GM18858 (cell line): ENCODE measurements around the gene SOWAHA.
A peak's percentile ranks its signal among the peaks of the same experiment; 100 is the strongest.

Experiments used
- ATAC-seq: cut with Tn5 transposase; IDR thresholded peaks from one replicate; pipeline ENCODE4 v1.9.1; 2021; ENCODE audit not compliant: unreplicated experiment

Gene SOWAHA

GRCh38 chr5:132812781-132813598 lies at the start of gene SOWAHA:
TSS of gene SOWAHA (plus strand) at chr5:132813302. CDS start at chr5:132813622, 320 bp downstream.
- ATAC-seq, result no peak

DNA sequence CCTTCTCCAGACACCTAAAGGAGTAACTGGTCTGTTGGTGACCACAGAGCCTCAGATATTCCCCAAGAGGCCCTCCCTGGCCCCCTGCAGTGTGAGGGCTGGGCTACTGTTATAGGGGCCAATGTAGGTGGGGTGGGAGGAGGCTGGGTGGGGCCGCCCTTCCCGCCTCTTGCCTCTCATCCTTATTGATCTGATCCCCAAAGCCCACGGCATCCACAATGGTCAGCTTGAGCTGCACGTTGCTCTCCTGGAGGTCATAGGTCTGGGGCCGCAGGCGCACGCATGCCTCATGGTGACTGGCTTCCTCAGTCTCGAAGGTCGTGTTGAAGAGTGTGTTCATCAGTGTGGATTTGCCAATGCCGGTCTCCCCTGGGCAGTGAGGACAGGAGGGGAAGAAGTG lies 49.1 kb upstream of the SOWAHA start:
- no peak for ATAC-seq

DNA sequence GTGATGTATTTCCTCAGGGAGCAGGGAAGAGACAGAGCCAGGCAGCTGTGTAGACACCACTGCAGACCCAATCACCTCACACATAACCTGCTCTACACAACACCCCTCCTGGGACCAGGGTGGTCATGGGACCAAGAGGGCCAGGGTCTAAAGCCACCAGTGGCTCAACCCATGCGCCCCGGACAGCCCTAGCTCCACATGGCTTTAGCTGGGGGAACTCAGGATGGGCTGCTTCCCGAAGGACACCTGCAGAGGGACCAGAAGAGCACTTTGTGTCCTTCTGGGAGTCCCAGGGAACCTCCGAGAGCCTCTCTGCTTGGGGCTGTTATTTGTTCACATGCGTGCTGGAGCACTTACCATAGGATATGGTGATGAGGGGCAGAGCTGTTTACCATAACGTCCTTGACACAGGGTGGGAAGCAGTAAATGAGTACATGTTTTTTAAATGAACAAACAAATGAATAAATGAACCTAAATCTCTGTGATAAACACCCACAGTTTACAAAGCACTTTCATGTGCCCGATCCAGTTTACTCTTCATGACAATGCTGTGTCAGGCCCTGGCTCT lies 48.3 kb upstream of the SOWAHA start:
- ATAC-seq, result no peak

GRCh38 chr5:132765311-132766019 lies 47.6 kb upstream of the SOWAHA start:
- no peak for ATAC-seq

- ATAC-seq, result no peak
These were observed 46.9 kb upstream of the SOWAHA start for GRCh38 chr5:132766020-132766805.

DNA sequence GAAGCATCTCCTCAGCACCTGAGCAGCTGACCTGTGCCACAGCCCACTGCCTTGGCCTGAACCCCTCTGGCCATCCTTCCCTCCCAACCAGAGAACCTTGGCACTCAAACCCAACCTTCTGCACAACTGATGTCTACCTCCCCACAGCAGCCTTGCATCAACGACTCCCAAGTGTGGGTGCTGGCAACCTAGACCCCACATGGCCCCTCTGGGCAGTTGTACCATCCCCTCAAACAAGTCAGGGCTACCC lies 46.4 kb upstream of the SOWAHA start:
- no peak for ATAC-seq

DNA sequence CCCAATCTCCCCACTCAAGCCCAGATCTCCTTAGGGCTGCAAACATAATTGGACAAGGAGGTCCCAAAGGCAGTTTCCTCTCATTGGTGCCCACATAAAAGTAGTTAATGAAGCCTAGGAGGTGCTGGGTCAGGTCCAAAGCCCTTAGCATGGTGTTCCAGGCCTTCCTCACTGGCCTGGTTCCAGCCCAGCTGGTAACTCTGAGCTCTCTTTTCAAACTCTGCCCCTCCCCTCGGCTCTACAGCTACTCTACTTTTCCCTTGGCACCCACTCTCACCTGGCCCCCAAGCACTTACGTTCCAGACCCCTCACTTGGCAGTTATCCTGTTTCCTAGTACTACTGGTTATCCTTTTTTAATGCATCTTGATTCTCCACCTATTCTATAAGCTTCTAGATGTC lies 46.0 kb upstream of the SOWAHA start:
- no peak for ATAC-seq

DNA sequence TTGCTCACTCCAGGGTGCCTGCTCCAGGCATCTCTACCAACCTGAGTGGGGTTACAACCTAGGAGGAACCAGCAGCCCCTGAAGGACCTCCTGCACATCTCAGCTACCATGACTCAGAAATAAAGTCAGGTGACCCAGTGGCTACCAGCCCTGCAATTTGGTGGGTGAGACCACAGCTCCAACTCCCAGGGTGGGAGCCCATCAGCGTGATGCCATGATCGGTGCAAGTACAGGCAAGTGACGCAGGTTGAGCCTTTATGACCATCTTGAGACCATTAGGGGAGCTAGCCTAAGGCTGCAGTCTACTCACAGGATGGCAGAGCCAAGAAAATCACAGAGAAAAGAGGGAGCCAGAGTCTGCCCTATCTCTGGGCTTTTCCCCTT lies 44.6 kb upstream of the SOWAHA start:
- no peak for ATAC-seq

DNA sequence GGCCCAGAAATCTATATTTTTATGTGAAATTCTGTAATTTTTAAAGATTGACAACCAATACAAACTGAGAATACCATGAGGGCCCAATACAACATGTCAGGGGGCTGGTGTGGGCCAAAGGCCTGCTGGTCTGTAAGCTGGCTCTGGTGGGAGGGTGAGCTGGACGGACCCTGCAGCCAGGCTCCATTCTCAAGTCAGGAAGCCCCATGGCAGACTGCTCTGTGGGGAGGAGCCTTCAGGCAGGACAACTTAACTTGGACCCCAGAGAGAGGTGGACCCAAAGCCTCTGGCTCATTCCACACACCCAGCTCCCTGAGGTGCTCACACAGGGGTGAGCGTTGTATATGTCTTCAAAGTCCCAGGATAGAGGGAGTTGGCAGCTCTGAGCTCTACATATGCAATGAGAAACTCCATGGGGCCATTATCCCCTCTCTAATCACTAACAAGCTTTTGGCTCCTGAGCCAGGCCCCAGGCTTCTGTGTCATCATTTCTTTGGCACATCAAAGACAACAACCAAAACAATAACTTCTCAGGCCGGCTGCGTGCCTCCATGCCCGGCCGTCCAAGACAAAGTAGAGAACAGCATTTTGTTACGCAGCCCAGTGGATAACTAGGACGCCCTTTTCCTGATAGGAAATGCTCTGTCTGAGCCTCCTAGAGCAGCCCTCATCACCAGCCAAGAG lies 42.5 kb upstream of the SOWAHA start:
- no peak for ATAC-seq

DNA sequence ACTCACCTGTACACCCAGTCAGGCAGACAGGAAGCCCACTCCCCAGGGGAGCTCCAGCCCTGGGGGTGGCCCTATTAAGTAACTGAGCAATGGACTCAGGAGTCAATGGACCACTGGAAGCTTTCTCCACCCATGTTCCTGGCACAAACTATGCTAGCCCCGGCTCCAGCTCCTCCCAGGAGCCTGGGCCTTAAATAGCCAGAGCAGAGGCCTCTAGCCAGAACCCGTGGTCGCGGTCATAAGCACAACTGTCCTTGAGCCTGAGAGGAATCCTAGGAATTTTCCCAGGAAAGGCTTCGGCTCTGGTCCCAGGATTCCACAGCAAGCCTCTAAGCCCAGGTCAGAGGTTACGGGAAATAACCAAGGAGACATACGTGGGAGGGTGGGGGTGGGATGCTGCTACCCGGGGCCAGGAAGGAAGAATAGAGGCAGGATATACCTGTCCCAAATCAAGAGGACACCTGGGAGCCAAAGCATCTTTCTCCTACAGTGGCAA lies 41.6 kb upstream of the SOWAHA start:
- ATAC-seq, result no peak

GRCh38 chr5:132772291-132773070 lies 40.6 kb upstream of the SOWAHA start:
- no peak for ATAC-seq

DNA sequence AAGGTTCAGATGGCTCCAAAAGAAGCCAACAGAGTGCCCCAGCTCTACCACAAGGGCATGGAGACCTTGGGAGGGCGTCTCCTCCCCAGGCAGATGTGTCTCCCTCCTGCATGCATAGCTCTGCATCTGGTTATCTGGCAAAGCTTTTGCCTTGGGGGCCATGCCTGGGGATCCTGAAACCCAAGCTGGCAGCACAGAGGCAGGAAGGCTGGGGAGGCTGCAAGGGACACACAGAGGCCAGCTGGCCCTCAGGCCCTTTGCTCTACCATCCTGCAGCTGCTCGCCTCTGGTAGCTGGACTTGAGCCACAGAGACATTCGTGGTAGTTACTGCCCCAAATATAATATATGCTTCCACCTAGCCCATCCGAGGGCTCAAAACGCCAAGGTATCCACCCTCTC lies 40.0 kb upstream of the SOWAHA start:
- ATAC-seq, result no peak

- no peak for ATAC-seq
These were observed 39.3 kb upstream of the SOWAHA start for GRCh38 chr5:132773601-132774355.

DNA sequence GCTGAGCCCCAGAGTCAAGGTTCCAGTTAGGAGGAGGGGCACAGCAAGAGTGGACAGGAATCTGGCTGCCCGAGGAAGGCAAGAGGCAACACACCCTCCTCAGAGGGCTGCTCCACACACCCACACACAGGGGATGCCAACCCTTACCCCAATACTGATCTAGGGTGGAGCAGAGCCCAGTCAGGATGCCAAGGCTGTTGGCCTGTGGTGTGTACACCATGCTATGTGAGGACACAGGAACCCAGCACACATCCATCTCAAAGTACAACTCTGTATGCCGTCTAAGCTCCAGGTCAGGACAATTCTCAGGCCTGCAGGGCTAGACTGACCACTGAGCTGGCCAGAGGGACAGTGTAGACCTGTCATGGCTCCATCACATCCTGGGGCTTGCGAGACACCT lies 38.7 kb upstream of the SOWAHA start:
- no peak for ATAC-seq

- ATAC-seq, result no peak
These were observed 38.2 kb upstream of the SOWAHA start for GRCh38 chr5:132774896-132775295.

GRCh38 chr5:132775476-132775961 lies 37.6 kb upstream of the SOWAHA start:
- ATAC-seq, result no peak

GRCh38 chr5:132776131-132776937 lies 36.8 kb upstream of the SOWAHA start:
- ATAC-seq, result no peak

GRCh38 chr5:132776938-132777208 lies 36.2 kb upstream of the SOWAHA start:
- peak; percentile 22 for ATAC-seq
